HG02588 (cell line): Measurements from ENCODE around the gene EYS.
"Not testable (repeated sequence)": the region's sequence is repeated elsewhere in the genome, so short reads cannot be mapped to it uniquely, and the experiment has no call there.

Source experiments
- ATAC-seq: cut with Tn5 transposase; IDR thresholded peaks from one replicate; pipeline ENCODE4 v1.9.1; 2021; ENCODE audit warnings: mild to moderate bottlenecking, moderate library complexity; ENCODE audit not compliant: unreplicated experiment

The EYS gene

GRCh38 chr6:63785006-63785405 is 1922.0 kb downstream of the EYS start:
- ATAC-seq: no peak

- ATAC-seq: no peak
These were observed 1923.9 kb downstream of the EYS start for GRCh38 chr6:63783096-63783495.

- no peak for ATAC-seq
These were observed 1932.1 kb downstream of the EYS start for GRCh38 chr6:63774961-63775360.

GRCh38 chr6:63773200-63773599 is 1933.8 kb downstream of the EYS start:
- no peak for ATAC-seq

GRCh38 chr6:63765828-63766227 is 1941.2 kb downstream of the EYS start:
- no peak for ATAC-seq

- ATAC-seq: no peak
These were observed 1942.6 kb downstream of the EYS start for GRCh38 chr6:63764318-63764916.

GRCh38 chr6:63760199-63760598 is 1946.8 kb downstream of the EYS start:
- ATAC-seq: no peak

- no peak for ATAC-seq
These were observed 1947.4 kb downstream of the EYS start for GRCh38 chr6:63759605-63760105.

GRCh38 chr6:63757826-63758225 is 1949.2 kb downstream of the EYS start:
- ATAC-seq: no peak

- ATAC-seq: not testable (repeated sequence)
These were observed 1949.8 kb downstream of the EYS start for GRCh38 chr6:63757275-63757674.

GRCh38 chr6:63750400-63750799 is 1956.6 kb downstream of the EYS start:
- ATAC-seq: no peak

- ATAC-seq: no peak
These were observed 1961.2 kb downstream of the EYS start for GRCh38 chr6:63745784-63746183.

- no peak for ATAC-seq
These were observed 1962.2 kb downstream of the EYS start for GRCh38 chr6:63744810-63745209.

- ATAC-seq: no peak
These were observed 1963.3 kb downstream of the EYS start for GRCh38 chr6:63743691-63744090.

- no peak for ATAC-seq
These were observed 1965.0 kb downstream of the EYS start for GRCh38 chr6:63742060-63742459.

GRCh38 chr6:63740709-63741108 is 1966.3 kb downstream of the EYS start:
- ATAC-seq: no peak

GRCh38 chr6:63739094-63739687 is 1967.8 kb downstream of the EYS start:
- no peak for ATAC-seq

GRCh38 chr6:63738190-63738589 is 1968.8 kb downstream of the EYS start:
- ATAC-seq: not testable (repeated sequence)

- ATAC-seq: no peak
These were observed 1972.1 kb downstream of the EYS start for GRCh38 chr6:63734923-63735322.

GRCh38 chr6:63732336-63732735 is 1974.7 kb downstream of the EYS start:
- no peak for ATAC-seq

- no peak for ATAC-seq
These were observed 1975.1 kb downstream of the EYS start for GRCh38 chr6:63731930-63732329.

GRCh38 chr6:63730311-63730710 is 1976.7 kb downstream of the EYS start:
- ATAC-seq: no peak

- no peak for ATAC-seq
These were observed 1982.3 kb downstream of the EYS start for GRCh38 chr6:63724721-63725120.
